Stimulated activated CD8-positive, alpha-beta memory T cell treated with anti-CD3 and anti-CD28 coated beads, Interleukin-7, amount 100 ng/mL, for 24 hours (primary cell): ENCODE data around the gene GNG12.
"Not testable (repeated sequence)": the region's sequence is repeated elsewhere in the genome, so short reads cannot be mapped to it uniquely, and the experiment has no call there.

Experiments used
- DNase-seq: peaks from one replicate; pipeline ENCODE4 v3.0.0-alpha.2; 2020; ENCODE audit warnings: low read depth

Gene GNG12

GRCh38 chr1:67731322-67731721 is 101.9 kb downstream of the GNG12 start:
- no peak for DNase-seq

- not testable (repeated sequence) for DNase-seq
Observed at GRCh38 chr1:67730312-67730711, 103.0 kb downstream of the GNG12 start.

DNA sequence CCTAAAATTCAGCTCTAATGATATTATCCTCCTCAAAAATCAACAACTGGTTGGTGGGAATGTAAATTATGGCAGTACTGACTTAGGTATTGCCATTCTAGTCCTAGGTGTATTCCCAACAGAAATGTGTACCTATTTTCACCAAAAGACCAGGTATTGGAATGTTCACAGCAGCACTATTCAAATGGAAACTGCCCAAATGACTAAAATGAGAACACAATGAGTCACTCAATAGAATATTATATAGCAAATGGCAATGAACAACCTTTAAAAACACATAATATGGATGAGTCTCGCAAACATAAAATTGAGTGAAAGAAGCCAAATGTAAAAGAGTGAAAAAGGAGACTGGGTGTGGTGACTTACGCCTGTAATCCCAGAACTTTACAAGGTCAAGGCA is 103.4 kb downstream of the GNG12 start:
- no peak for DNase-seq

- DNase-seq: no peak
Observed at GRCh38 chr1:67726224-67726623, 107.0 kb downstream of the GNG12 start.

DNA sequence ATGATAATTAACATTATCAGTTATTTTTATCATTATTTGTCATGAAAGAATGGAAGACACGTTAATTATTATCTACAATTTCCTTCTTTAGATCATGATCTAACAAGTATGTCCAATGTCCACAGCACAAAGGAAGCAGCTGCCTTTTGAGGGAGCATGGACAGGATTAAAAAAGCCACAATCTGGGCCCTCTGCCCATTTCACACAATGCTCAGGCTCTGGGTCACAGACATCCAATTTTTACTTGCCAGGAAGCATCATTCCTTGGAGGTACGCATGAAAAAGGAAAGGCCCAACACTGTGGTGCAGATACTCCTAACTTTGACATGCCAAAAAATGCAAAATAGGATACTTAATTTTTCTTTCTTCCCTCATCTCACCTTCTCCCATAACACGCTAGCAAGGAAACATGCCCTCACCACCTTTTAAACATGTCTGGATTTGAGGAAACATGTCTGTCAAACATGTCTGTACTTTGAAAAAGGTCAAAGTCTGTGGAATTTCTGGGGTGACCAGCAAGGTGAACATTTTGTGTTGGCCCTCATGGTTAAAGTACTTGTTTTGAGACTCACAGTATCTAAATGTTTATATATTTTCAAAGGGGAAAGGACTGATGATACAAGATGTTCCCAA is 108.2 kb downstream of the GNG12 start:
- DNase-seq: no peak

DNA sequence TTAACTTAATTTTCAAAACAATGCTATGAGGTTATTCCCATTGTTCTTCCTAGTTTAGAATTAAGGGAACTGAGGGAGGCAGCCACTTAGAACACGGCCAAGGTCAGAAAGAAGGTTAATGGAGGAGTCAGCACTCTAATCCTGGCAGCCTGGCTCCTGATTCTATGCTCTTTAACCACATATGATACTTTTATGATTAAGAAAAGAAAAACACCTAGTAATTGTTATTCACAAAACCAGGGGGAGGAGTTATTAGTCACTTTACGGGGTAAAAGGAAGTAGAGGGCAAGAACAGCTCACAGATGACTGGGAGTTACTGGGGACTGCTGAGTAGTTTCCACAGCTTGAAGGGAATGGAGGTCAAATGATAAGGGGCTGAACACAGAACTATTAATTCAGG is 109.6 kb downstream of the GNG12 start:
- DNase-seq: no peak

GRCh38 chr1:67723126-67723525 is 110.1 kb downstream of the GNG12 start:
- DNase-seq: no peak

DNA sequence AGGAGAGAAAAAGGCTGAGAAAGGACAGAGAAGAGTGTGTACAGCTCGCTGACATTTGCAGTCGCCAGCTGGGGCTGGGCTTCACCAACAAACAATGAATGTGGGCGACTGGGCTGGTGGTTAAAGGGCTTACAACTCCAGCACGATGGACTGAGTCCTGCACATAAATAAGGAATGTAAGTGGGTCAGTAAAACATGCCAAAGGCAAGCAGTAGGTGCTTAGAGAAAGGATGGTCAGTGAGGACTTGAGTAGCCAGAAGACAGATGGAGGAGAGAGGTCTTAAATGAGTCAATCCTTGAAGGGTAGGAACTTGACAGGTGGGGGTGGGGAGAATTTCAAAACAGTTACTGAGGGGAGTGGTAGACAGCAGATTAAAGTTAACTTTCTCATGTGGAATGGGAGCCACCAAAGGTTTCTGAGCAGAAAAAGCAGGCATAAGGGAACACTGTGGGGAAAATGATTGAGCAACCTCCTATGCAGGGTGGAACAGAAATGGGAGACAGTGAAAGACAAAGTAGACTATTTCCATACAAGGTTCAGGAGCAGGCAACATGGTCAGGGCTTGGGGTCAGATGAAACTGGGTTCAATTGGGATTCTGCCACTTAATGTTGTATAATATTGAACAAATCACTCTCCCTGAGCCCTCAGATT is 110.8 kb downstream of the GNG12 start:
- no peak for DNase-seq

DNA sequence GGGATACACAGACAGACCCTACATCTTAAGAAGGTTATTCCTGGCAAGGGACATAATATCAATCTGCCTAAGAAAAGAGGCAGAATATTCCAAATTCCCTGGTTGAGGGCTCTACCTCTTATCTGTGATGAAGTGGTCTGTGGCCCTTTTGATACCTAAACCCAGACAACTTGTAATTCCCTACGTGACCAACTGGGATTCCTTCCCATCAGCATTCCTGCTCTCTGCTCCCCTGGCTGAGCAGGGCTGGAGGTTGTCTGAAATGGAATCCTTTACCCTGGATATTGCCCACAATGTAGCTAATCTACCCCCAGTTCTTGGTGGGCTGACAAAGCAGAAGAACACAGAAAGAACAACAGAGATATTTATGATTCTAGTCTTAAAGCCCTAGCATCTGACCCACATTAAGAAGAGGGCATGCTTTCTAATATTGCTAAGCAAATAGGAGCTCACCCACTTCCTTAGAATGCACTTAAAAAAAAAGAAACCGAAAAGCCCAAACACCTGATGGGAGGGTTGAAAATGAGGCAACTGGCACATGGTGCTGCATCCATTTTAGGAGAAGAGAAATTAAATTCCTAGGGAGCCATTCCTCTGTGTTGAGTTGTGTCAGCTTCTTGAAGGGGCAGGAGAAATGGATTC is 111.5 kb downstream of the GNG12 start:
- no peak for DNase-seq

- DNase-seq: no peak
Observed at GRCh38 chr1:67721112-67721511, 112.2 kb downstream of the GNG12 start.

DNA sequence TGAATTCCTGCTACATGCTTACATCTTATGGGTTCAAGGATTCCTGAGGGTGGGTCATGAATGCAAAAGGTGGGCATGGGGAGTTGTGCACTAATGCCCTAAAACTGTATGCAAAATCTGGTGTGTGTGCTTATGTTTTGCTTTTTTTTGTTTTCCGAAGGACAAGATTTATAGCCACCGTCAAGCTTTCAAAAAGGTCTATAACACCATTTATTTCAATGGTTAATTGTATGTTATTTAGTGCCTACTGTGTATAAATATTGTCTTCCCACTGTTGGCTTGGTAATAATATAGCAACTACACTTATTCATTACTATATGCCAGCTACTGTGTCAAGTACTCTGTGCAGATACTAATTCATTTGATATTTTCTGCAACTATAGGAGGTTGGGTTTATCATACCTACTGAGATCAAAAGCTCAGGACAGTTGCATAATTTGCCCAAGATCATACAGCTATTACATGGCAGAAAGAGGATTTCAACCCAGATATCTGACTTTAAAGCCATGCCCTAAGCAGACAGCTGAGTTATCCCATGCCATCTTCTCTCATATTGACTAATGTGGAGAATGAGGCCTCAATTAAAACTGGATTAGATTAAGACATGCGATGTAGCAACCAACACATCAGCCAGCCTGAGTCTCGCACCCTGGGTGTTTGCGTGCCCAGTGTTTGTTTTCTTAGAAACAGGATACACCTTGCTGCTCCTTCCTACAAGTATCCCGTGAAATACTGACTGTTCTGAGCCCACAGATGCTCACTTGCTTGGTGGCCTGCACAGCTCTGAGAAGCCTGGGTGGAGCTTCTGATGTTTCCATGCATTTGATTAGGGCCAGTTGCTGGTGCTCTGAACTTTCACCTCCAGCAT is 113.7 kb downstream of the GNG12 start:
- no peak for DNase-seq

- DNase-seq: no peak
Observed at GRCh38 chr1:67717876-67718275, 115.4 kb downstream of the GNG12 start.

GRCh38 chr1:67716800-67717199 is 116.5 kb downstream of the GNG12 start:
- DNase-seq: no peak

- DNase-seq: no peak
Observed at GRCh38 chr1:67715819-67716218, 117.4 kb downstream of the GNG12 start.

GRCh38 chr1:67713057-67713846 is 120.0 kb downstream of the GNG12 start:
- no peak for DNase-seq

- DNase-seq: no peak
Observed at GRCh38 chr1:67711855-67712212, 121.4 kb downstream of the GNG12 start.

- DNase-seq: no peak
Observed at GRCh38 chr1:67711158-67711854, 122.0 kb downstream of the GNG12 start.

DNA sequence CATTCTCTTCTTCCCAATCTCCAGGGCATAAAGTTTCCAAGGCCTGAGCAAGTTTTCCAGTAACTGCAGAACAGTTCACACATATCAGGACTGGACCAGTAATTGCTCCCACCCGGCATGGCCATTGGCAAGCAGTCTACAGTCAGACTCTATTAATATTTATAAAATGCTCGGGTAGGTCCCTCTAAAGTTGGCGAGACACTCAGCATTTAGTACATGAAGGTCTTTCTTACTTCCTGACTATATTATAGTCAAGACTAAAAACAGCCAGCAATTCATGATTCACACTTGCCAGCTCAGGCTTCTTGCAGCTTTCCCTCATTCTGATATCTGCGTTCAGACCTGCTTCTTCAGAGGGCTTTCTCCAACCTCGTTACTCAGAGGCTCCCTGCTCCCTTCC is 122.8 kb downstream of the GNG12 start:
- DNase-seq: no peak

DNA sequence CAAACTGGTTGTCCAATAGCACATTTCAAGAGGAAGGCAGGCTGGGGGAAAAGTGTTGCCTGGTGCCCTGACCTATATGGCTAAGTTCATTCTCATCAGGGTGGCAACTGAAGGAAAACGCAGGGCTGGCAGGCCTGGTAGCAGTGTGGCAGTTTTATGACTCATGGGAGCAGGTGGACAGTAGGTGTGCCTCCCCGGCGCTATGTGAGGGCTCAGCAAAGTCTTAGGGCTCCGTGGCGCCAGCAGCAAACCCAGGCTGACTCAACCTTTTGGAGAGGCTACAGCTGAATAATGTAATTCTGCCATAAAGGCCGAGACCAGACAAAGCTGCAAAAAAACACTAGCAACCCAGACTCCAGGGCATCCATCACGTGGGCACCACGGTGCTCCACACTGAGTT is 124.7 kb downstream of the GNG12 start:
- no peak for DNase-seq

GRCh38 chr1:67705735-67706453 is 127.4 kb downstream of the GNG12 start:
- DNase-seq: no peak

- DNase-seq: no peak
Observed at GRCh38 chr1:67704351-67704750, 128.9 kb downstream of the GNG12 start.
